HCT116 (cell line): ENCODE data around the gene PCTP.

ENCODE experiments used
- ATF3 ChIP-seq: IDR thresholded peaks from 2 replicates; pipeline ENCODE4 v1.6.1; 2012
- CBX3 ChIP-seq: IDR thresholded peaks from 2 replicates; pipeline ENCODE4 v1.6.1; 2012; ENCODE audit warnings: low read depth
- CEBPB ChIP-seq: IDR thresholded peaks from 2 replicates; pipeline ENCODE4 v1.6.1; 2012; ENCODE audit warnings: low read depth
- EGR1 ChIP-seq: IDR thresholded peaks from 2 replicates; pipeline ENCODE4 v1.6.1; 2012; ENCODE audit warnings: low read depth
- EZH2 ChIP-seq: fragments of 200-600 bp; sonication (generic); IDR thresholded peaks from 2 replicates; pipeline ENCODE4 v1.6.1; 2017; ENCODE audit warnings: antibody characterized with exemption, mixed run types
- JUND ChIP-seq: IDR thresholded peaks from 2 replicates; pipeline ENCODE4 v1.6.1; 2012
- POLR2A ChIP-seq: IDR thresholded peaks from 2 replicates; pipeline ENCODE4 v1.7.0; 2011; ENCODE audit warnings: borderline replicate concordance; ENCODE audit not compliant: insufficient read depth, insufficient read length; ENCODE audit errors: extremely low read depth
- POLR2AphosphoS5 ChIP-seq: IDR thresholded peaks from 2 replicates; pipeline ENCODE4 v1.6.1; 2011; ENCODE audit warnings: mild to moderate bottlenecking, low read depth, low read length, moderate library complexity
- SP1 ChIP-seq: IDR thresholded peaks from 2 replicates; pipeline ENCODE4 v1.6.1; 2012; ENCODE audit warnings: low read depth
- TCF7L2 ChIP-seq: IDR thresholded peaks from 2 replicates; pipeline ENCODE4 v1.7.0; 2011; ENCODE audit warnings: borderline replicate concordance, inconsistent platforms; ENCODE audit not compliant: insufficient read depth, insufficient read length; ENCODE audit errors: extremely low read depth
- YY1 ChIP-seq: IDR thresholded peaks from 2 replicates; pipeline ENCODE4 v1.6.1; 2011; ENCODE audit warnings: low read length, low read depth, moderate library complexity, mild to moderate bottlenecking; ENCODE audit not compliant: insufficient replicate concordance; ENCODE audit errors: extremely low read depth
- TF ChIP-seq, protein P1 (sequence below), 3 experiments: fragments of 200-600 bp in 1 of 3; sonication (generic) in 1 of 3; IDR thresholded peaks in 2 of 3; conservative IDR thresholded peaks in 1 of 3; 2 replicates each; pipeline ENCODE4 v1.5.1; 2012 to 2017; ENCODE audit warnings: low read depth in 2 of 3, low read length in 2 of 3, antibody characterized with exemption in 1 of 3, borderline replicate concordance in 1 of 3, control low read depth in 1 of 3, mild to moderate bottlenecking in 1 of 3, mixed read lengths in 1 of 3, mixed run types in 1 of 3, moderate library complexity in 1 of 3; ENCODE audit not compliant: insufficient read depth in 1 of 3

GRCh38 chr17:55818451-55819375, 67.9 kb downstream of the PCTP start:
- TF ChIP-seq YY1 (no peak), SP1 (no peak), POLR2AphosphoS5 (no peak), EZH2 (no peak), EGR1 (no peak), POLR2A (no peak), ATF3 (no peak), CEBPB (no peak), TCF7L2 (no peak), CBX3 (no peak), JUND (no peak)
- TF ChIP-seq, protein P1, sequence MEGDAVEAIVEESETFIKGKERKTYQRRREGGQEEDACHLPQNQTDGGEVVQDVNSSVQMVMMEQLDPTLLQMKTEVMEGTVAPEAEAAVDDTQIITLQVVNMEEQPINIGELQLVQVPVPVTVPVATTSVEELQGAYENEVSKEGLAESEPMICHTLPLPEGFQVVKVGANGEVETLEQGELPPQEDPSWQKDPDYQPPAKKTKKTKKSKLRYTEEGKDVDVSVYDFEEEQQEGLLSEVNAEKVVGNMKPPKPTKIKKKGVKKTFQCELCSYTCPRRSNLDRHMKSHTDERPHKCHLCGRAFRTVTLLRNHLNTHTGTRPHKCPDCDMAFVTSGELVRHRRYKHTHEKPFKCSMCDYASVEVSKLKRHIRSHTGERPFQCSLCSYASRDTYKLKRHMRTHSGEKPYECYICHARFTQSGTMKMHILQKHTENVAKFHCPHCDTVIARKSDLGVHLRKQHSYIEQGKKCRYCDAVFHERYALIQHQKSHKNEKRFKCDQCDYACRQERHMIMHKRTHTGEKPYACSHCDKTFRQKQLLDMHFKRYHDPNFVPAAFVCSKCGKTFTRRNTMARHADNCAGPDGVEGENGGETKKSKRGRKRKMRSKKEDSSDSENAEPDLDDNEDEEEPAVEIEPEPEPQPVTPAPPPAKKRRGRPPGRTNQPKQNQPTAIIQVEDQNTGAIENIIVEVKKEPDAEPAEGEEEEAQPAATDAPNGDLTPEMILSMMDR (IDR thresholded peaks at IDR 0.05 in 2 of 3, conservative IDR thresholded peaks at IDR 0.05 in 1 of 3; ENCODE audit: borderline replicate concordance in 1 of 3, insufficient read depth in 1 of 3, low read depth in 2 of 3, low read length in 2 of 3), result no peak
